GM12878 (cell line): Measurements from ENCODE around the gene ULK4. TPM values are rescaled to one million over a fixed set of nuclear protein-coding genes. Genes with fewer than 3 reads are reported as not detected.

Experiments
- ATAC-seq: fragments of 200-7000 bp; cut with Tn5 transposase; 3 replicates; pipeline ENCODE4 v1.9.1; 2020; ENCODE audit warnings: mild to moderate bottlenecking, moderate library complexity
- BruUV-seq: library from RNA; stranded (reverse); fragments of 400-500 nt; replicated peaks from 2 replicates; lab custom pipeline; 2021; lab: Mats Ljungman, UMichigan
- CTCF ChIA-PET: fragments of 300-600 bp; sonication (Branson Sonifier 250); formaldehyde crosslinking; extraction: SDS; loops from one replicate; lab custom pipeline; 2021; ENCODE audit warnings: inconsistent platforms; lab: Yijun Ruan, JAX
- POLR2A ChIA-PET: fragments of 350-600 bp; formaldehyde crosslinking; extraction: SDS; loops from one replicate; lab custom pipeline; 2021; ENCODE audit warnings: inconsistent platforms; lab: Charles Lee
- RAD21 ChIA-PET: fragments of 300-600 bp; sonication (Branson Sonifier 250); formaldehyde crosslinking; loops from one replicate; lab custom pipeline; 2023; ENCODE audit warnings: antibody characterized with exemption; ENCODE audit not compliant: unreplicated experiment; lab: Charles Lee
- SMC1A ChIA-PET: fragments of 300-600 bp; sonication (Branson Sonifier 250); formaldehyde crosslinking; loops from one replicate; lab custom pipeline; 2023; ENCODE audit not compliant: unreplicated experiment, uncharacterized antibody; lab: Charles Lee
- DNase-seq: peaks from one replicate; pipeline ENCODE4 v3.0.0-alpha.2; 2011; ENCODE audit warnings: low read depth, low spot score
- FAIRE-seq: peaks from 3 replicates; lab custom pipeline; 2011; peaks lifted over from hg19 to GRCh38; lab: Jason Lieb, UNC
- H2AFZ ChIP-seq: 2 replicates; pipeline ENCODE4 v1.6.0; 2011; ENCODE audit warnings: low read depth, low read length, control low read depth; ENCODE audit not compliant: control insufficient read depth
- H3K27ac ChIP-seq: 2 replicates; pipeline ENCODE4 v1.5.1; 2011; ENCODE audit warnings: control low read depth; ENCODE audit not compliant: control insufficient read depth, insufficient read depth
- H3K27me3 ChIP-seq, 2 experiments: replicated peaks in 1 of 2; 2 replicates each; pipeline versions ENCODE4 v1.6.0 to v1.6.1; 2011; ENCODE audit warnings: low read length in 1 of 2; ENCODE audit not compliant: control insufficient read depth in 2 of 2, insufficient read depth in 2 of 2
- H3K36me3 ChIP-seq, 2 experiments: 2 replicates each; pipeline ENCODE4 v1.5.1; 2011; ENCODE audit warnings: low read length in 1 of 2; ENCODE audit not compliant: control insufficient read depth in 2 of 2, insufficient read depth in 2 of 2
- H3K4me1 ChIP-seq: 2 replicates; pipeline ENCODE4 v1.6.1; 2011; ENCODE audit warnings: mild to moderate bottlenecking, low read length, moderate library complexity, mixed read lengths; ENCODE audit not compliant: control insufficient read depth, insufficient read depth
- H3K4me2 ChIP-seq: 2 replicates; pipeline ENCODE4 v1.6.0; 2011; ENCODE audit warnings: control low read depth; ENCODE audit not compliant: control insufficient read depth, insufficient read depth
- H3K4me3 ChIP-seq: fragments of 200-600 bp; sonication (generic); 2 replicates; pipeline ENCODE4 v1.5.1; 2016
- H3K79me2 ChIP-seq: 2 replicates; pipeline ENCODE4 v1.6.0; 2011; ENCODE audit warnings: low read length; ENCODE audit not compliant: control insufficient read depth, insufficient read depth
- H3K9ac ChIP-seq: 2 replicates; pipeline ENCODE4 v1.8.0; 2011; ENCODE audit warnings: low read length, control low read depth, mixed read lengths; ENCODE audit not compliant: control insufficient read depth, insufficient read depth
- H3K9me3 ChIP-seq: replicated peaks from 3 replicates; pipeline ENCODE4 v1.5.1; 2011; ENCODE audit warnings: mild to moderate bottlenecking, low read length; ENCODE audit not compliant: control insufficient read depth, insufficient read depth
- H4K20me1 ChIP-seq: 2 replicates; pipeline ENCODE4 v1.6.0; 2011; ENCODE audit not compliant: control insufficient read depth, insufficient read depth
- ATF7 ChIP-seq: fragments of 450-650 bp; IDR thresholded peaks from 2 replicates; pipeline ENCODE4 v1.6.1; 2016; ENCODE audit warnings: low read depth, mild to moderate bottlenecking
- BACH1 ChIP-seq: fragments of 450-650 bp; IDR thresholded peaks from 2 replicates; pipeline ENCODE4 v1.6.1; 2017; ENCODE audit warnings: mild to moderate bottlenecking, borderline replicate concordance
- CHD1 ChIP-seq: IDR thresholded peaks from 2 replicates; pipeline ENCODE4 v1.6.1; 2012; ENCODE audit warnings: low read depth, low read length, improper control_type of control experiment
- IKZF2 ChIP-seq, 2 experiments: fragments of 450-650 bp; IDR thresholded peaks; 2 replicates each; pipeline ENCODE4 v1.6.1; 2017; ENCODE audit warnings: mild to moderate bottlenecking in 2 of 2, moderate library complexity in 2 of 2
- KDM1A ChIP-seq: fragments of 200-600 bp; sonication (generic); IDR thresholded peaks from 2 replicates; pipeline ENCODE4 v1.6.1; 2016; ENCODE audit warnings: borderline replicate concordance
- MEF2A ChIP-seq: IDR thresholded peaks from 2 replicates; pipeline ENCODE4 v1.6.1; 2011; ENCODE audit warnings: low read depth, mild to moderate bottlenecking, low read length, moderate library complexity; ENCODE audit not compliant: insufficient read depth
- NR2C2 ChIP-seq: IDR thresholded peaks from 2 replicates; pipeline ENCODE4 v1.6.1; 2011; ENCODE audit warnings: borderline replicate concordance, low read depth; ENCODE audit not compliant: control insufficient read depth, insufficient read length
- NRF1 ChIP-seq: conservative IDR thresholded peaks from 2 replicates; pipeline ENCODE4 v1.6.1; 2011; ENCODE audit warnings: mild to moderate bottlenecking, low read depth, low read length, improper control_type of control experiment
- RAD21 ChIP-seq: IDR thresholded peaks from 2 replicates; pipeline ENCODE4 v1.6.1; 2011; ENCODE audit warnings: mild to moderate bottlenecking, low read depth, low read length, moderate library complexity; ENCODE audit not compliant: insufficient read depth
- RBBP5 ChIP-seq: fragments of 200-600 bp; sonication (generic); conservative IDR thresholded peaks from 2 replicates; pipeline ENCODE4 v1.6.1; 2016
- REST ChIP-seq: IDR thresholded peaks from 2 replicates; pipeline ENCODE4 v1.6.1; 2012; ENCODE audit warnings: mild to moderate bottlenecking, low read depth, low read length
- RUNX3 ChIP-seq: IDR thresholded peaks from 2 replicates; pipeline ENCODE4 v1.6.1; 2012; ENCODE audit warnings: low read length, inconsistent platforms
- SMARCA5 ChIP-seq: fragments of 450-650 bp; IDR thresholded peaks from 2 replicates; pipeline ENCODE4 v1.6.1; 2017; ENCODE audit warnings: mild to moderate bottlenecking
- ZBTB11 ChIP-seq: fragments of 450-650 bp; formaldehyde crosslinking; IDR thresholded peaks from 2 replicates; pipeline ENCODE4 v1.5.0; 2022; ENCODE audit warnings: mild to moderate bottlenecking, missing genetic modification characterization
- ZBTB33 ChIP-seq: fragments of 450-650 bp; IDR thresholded peaks from 2 replicates; pipeline ENCODE4 v1.6.1; 2017; ENCODE audit warnings: mild to moderate bottlenecking
- ZNF217 ChIP-seq: fragments of 450-650 bp; IDR thresholded peaks from 2 replicates; pipeline ENCODE4 v1.6.1; 2017; ENCODE audit warnings: antibody characterized with exemption, mild to moderate bottlenecking
- WGBS: methylation state at CpG from one replicate; pipeline ENCODE4 v1.1.6; 2016; ENCODE audit warnings: low lambda C conversion rate; ENCODE audit not compliant: insufficient replicate concordance, insufficient coverage; ENCODE audit errors: missing lambda C conversion rate; 5-methylcytosine and 5-hydroxymethylcytosine counted together
- in situ Hi-C: fragments of 300-500 bp; cut with MboI; formaldehyde crosslinking; loops from 9 replicates; pipeline ENCODE4 v1.14.3; 2018; ENCODE audit warnings: mixed read lengths
- intact Hi-C: fragments of 100-400 bp; cut with micrococcal nuclease; formaldehyde crosslinking; loops from one replicate; pipeline ENCODE4 v1.14.2; 2022; ENCODE audit not compliant: unreplicated experiment
- polyA plus RNA-seq, 11 experiments: library from polyadenylated mRNA; depleted of rRNA in 4 of 11; unstranded in 6 of 11; stranded (reverse) in 5 of 11; fragments of >200 nt; fragmentation: Nextera tagmentation in 4 of 11; fragmentation: Illumina TruSeq in 1 of 11; extraction: Ambion mirVana in 4 of 11; extraction: Trizol in 1 of 11; gene quantifications; 1 replicate in 1 of 11; 2 replicates in 10 of 11; pipeline versions ENCODE4 v1.2.1 to v1.2.3, GENCODE V29; 2011 to 2016; ENCODE audit warnings: inconsistent platforms in 2 of 11, missing spikeins in 2 of 11, low read depth in 1 of 11
- total RNA-seq, 4 experiments: library from RNA; depleted of rRNA in 3 of 4; stranded (reverse); fragments of >200 nt in 3 of 4; fragmentation: Illumina TruSeq in 1 of 4; extraction: Trizol in 1 of 4; gene quantifications; 2 replicates each; pipeline versions ENCODE4 v1.2.1 to v1.2.3, GENCODE V29; 2013 to 2021

ULK4 gene
- total and polyA plus RNA-seq, 10 of the 15 experiments (the other 5 are each of a cell fraction or from before 2014, with no cell fraction given): 3.5 to 7.6 (median 6.3) TPM

GRCh38 chr3:41299036-41299435 is 662.9 kb downstream of the ULK4 start (continued):
- TF ChIP-seq REST: no peak

GRCh38 chr3:41297750-41298149 is 664.2 kb downstream of the ULK4 start:
- in situ Hi-C loops: no loop called here
- no peaks in the 10 kb centered on the region for H3K27me3 ChIP-seq
- intact Hi-C loops: no loop called here
- no peaks in the 10 kb centered on the region for H4K20me1 ChIP-seq
- ATAC-seq (no peak), DNase-seq (no peak), FAIRE-seq (no peak)
- H3K36me3 ChIP-seq: no peaks in the 10 kb centered on the region
- no peaks in the 10 kb centered on the region for H3K79me2 ChIP-seq
- ChIA-PET POLR2A (no interaction called here), RAD21 (no interaction called here), CTCF (no interaction called here), SMC1A (no interaction called here)
- H3K9me3 ChIP-seq: no peaks in the 10 kb centered on the region
- H2AFZ ChIP-seq: no peak overlapping the region
- H3K9ac ChIP-seq: no peak overlapping the region
- WGBS: 0% methylated on average over 1 of the region's 1 CpG
- H3K27ac ChIP-seq: no peak overlapping the region
- no peak overlapping the region for H3K4me3 ChIP-seq
- TF ChIP-seq KDM1A: no peak
- no peak for TF ChIP-seq BACH1
- TF ChIP-seq SMARCA5: no peak
- TF ChIP-seq MEF2A: no peak
- TF ChIP-seq RBBP5: no peak
- TF ChIP-seq ATF7: no peak
- TF ChIP-seq ZBTB33: no peak
- no peak for TF ChIP-seq NR2C2
- no peak for TF ChIP-seq ZBTB11 (CRISPR knock-in tag)
- TF ChIP-seq RAD21: no peak
- TF ChIP-seq ZNF217: no peak
- no peak for TF ChIP-seq NRF1
- no peak for TF ChIP-seq CHD1
- TF ChIP-seq RUNX3: no peak
- no peak for TF ChIP-seq IKZF2 (IDR thresholded peaks at IDR 0.05)
- no TSS peak for BruUV-seq
- H3K4me2 ChIP-seq: no peak overlapping the region
- H3K4me1 ChIP-seq: no peaks in the 10 kb centered on the region
